Hepatocyte (in vitro differentiated cells): ENCODE measurements around the gene H2AZ2.

Source experiments
- EZH2phosphoT487 ChIP-seq: fragments of 200-600 bp; sonication (generic); IDR thresholded peaks from one replicate; pipeline ENCODE4 v1.6.1; 2018; ENCODE audit warnings: antibody characterized with exemption, mild to moderate bottlenecking, low read depth, moderate library complexity; ENCODE audit not compliant: unreplicated experiment, severe bottlenecking
- TF ChIP-seq, protein P1 (sequence below): fragments of 200-600 bp; sonication (generic); IDR thresholded peaks from 2 replicates; pipeline ENCODE4 v1.5.1; 2016; ENCODE audit warnings: antibody characterized with exemption, mild to moderate bottlenecking; ENCODE audit not compliant: poor library complexity

DNA sequence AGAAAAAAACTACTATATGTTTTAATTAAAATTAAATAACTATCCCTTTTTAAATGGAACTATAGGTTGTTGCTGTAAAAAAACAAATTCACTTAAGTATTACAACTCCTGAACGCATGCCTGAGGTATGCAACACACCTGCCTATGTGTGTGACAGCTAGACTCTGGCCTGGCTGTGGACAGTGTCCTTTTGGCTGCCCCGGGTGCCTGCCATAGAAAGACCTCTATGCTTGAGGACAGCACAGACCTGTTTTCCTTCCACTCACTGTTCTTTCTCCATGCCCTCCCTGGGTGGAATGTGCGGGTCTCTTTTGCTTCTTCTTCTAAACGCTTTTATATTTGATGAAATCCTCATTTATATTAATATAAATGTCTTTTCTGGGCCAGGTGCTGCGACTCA lies 57.9 kb downstream of the H2AZ2 start:
- TF ChIP-seq, protein P1, sequence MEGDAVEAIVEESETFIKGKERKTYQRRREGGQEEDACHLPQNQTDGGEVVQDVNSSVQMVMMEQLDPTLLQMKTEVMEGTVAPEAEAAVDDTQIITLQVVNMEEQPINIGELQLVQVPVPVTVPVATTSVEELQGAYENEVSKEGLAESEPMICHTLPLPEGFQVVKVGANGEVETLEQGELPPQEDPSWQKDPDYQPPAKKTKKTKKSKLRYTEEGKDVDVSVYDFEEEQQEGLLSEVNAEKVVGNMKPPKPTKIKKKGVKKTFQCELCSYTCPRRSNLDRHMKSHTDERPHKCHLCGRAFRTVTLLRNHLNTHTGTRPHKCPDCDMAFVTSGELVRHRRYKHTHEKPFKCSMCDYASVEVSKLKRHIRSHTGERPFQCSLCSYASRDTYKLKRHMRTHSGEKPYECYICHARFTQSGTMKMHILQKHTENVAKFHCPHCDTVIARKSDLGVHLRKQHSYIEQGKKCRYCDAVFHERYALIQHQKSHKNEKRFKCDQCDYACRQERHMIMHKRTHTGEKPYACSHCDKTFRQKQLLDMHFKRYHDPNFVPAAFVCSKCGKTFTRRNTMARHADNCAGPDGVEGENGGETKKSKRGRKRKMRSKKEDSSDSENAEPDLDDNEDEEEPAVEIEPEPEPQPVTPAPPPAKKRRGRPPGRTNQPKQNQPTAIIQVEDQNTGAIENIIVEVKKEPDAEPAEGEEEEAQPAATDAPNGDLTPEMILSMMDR = no peak
- no peak for TF ChIP-seq EZH2phosphoT487
